D721Med (cell line): ENCODE results near the gene NCBP3.
"Not testable (repeated sequence)": the region's sequence is repeated elsewhere in the genome, so short reads cannot be mapped to it uniquely, and the experiment has no call there.

Experiments
- DNase-seq: peaks from one replicate; pipeline ENCODE4 v3.0.0; 2011; ENCODE audit warnings: low spot score; ENCODE audit not compliant: insufficient read length
- FAIRE-seq: peaks from 2 replicates; lab custom pipeline; 2011; peaks lifted over from hg19 to GRCh38; lab: Jason Lieb, UNC
- TF ChIP-seq, protein P1 (sequence below): IDR thresholded peaks from 2 replicates; pipeline ENCODE4 v1.5.1; 2012; ENCODE audit warnings: mild to moderate bottlenecking, control low read depth; ENCODE audit not compliant: insufficient read depth; ENCODE audit errors: missing control alignments

NCBP3 gene

DNA sequence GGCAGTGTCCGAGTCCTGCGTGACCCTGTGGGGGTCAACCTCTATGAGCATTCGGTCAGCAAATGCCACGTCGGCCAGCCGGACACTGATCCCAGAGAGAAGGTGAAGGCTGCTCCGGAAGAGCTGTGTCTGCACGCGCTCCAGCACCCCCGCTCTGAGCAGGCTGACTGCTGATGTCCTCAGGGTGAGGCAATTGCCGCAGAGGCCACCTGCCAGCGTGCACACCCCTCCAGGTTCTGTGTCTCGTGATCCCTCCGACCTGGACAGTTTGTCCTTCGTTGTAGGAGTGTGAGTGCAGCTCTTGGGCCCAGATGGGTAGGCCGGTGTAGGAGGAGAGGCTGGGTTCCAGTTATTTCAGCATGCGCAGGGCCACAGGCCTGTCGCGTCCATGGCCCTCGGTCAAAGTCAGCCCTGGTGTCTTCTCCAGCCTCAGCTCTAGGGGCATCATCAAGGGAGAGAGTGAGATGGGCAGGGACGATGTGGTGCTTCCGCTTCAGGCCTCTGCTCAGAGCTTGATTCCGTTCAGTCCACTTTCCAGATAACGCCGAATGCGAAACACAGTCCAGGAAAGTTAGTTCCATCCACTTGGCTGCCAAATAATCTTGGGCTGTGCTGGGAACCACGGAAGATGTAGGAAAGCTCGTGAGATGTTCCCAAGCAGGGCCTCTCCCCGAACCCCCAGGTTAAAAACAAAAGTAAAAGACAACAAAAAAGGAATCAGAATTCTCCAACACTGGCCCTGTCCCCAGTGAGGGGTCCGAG, 15.1 kb upstream of the NCBP3 start:
- no peak for DNase-seq
- TF ChIP-seq, protein P1, sequence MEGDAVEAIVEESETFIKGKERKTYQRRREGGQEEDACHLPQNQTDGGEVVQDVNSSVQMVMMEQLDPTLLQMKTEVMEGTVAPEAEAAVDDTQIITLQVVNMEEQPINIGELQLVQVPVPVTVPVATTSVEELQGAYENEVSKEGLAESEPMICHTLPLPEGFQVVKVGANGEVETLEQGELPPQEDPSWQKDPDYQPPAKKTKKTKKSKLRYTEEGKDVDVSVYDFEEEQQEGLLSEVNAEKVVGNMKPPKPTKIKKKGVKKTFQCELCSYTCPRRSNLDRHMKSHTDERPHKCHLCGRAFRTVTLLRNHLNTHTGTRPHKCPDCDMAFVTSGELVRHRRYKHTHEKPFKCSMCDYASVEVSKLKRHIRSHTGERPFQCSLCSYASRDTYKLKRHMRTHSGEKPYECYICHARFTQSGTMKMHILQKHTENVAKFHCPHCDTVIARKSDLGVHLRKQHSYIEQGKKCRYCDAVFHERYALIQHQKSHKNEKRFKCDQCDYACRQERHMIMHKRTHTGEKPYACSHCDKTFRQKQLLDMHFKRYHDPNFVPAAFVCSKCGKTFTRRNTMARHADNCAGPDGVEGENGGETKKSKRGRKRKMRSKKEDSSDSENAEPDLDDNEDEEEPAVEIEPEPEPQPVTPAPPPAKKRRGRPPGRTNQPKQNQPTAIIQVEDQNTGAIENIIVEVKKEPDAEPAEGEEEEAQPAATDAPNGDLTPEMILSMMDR = no peak
- no peak for FAIRE-seq

DNA sequence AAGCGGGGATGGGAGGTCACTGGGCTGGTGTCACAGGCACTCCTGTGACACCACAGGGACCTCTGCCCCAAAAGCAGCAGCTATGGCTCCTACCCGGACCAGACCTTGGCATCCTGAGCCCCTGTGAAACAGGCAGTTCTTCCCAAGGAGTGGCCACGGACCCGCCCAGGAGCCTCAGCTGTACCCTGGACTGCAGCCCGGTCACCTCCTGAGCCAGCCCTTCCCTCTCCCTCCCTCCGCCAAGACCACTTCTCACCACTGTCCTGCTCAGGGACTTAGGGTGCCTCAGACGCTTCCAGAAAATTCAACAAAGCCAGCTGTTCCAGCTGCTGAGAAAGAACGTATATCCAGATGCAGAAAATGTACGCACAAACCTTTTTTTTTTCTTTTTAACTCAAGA, 13.9 kb upstream of the NCBP3 start:
- TF ChIP-seq, protein P1 = no peak
- FAIRE-seq (no peak), DNase-seq (no peak)

GRCh38 chr17:3857261-3858105, 11.4 kb upstream of the NCBP3 start:
- FAIRE-seq (no peak), DNase-seq (no peak)
- TF ChIP-seq, protein P1 = no peak

DNA sequence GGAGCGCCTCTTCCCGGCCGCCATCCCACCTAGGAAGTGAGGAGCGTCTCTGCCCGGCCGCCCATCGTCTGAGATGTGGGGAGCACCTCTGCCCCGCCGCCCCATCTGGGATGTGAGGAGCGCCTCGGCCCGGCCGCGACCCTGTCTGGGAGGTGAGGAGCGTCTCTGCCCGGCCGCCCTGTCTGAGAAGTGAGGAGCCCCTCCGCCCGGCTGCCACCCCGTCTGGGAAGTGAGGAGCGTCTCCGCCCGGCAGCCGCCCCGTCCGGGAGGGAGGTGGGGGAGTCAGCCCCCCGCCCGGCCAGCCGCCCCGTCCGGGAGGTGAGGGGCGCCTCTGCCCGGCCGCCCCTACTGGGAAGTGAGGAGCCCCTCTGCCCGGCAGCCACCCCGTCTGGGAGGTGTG, 8.2 kb upstream of the NCBP3 start:
- not testable (repeated sequence) for DNase-seq, FAIRE-seq

DNA sequence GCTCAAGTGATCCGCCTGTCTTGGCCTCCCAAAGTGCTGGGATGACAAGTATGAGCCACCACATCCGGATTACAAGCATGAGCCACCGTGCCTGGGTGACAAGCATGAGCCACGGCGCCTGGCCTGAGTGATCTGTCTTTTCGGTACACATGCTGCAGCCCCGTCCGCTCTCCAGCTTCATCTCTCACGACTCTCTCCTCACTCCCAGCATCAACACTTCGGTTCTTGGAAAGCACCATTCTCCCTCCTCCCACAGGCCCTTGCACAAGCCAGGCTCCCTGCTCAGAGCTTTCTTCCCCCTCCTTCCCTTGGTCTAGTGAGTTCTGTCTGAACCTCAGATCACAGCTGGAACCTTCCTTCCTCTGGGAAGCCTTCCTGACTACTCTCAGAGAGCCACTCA, 6.5 kb upstream of the NCBP3 start:
- FAIRE-seq (no peak), DNase-seq (no peak)
- TF ChIP-seq, protein P1 = no peak

DNA sequence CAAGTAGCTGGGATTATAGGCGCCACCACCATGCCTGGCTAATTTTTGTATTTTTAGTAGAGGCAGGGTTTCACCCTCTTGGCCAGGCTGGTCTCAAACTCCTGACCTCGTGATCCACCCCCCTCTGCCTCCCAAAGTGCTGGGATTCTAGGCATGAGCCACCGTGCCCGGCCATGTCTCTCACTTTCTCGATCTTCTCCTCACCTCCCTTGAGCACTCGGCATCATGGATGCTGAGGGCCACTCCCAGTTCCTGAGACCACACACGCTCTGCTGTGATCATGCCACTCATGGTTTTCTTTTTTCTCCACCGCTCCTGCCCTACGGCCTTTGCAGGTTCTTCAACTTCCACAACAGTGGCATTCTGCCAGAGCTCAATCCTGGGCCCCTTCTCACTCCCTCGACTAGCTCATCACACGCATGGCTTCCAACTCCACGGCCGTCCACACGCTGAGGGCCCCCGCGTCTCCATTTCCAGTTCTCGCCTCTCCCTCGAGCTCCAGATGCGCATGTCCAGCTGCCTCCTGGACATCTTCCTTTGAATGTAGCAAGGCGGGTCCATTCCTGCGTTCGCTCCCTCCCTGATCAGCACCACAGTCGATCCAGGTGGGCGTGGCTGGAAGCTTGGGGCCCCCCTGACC, 5.5 kb upstream of the NCBP3 start:
- DNase-seq (no peak), FAIRE-seq (no peak)
- TF ChIP-seq, protein P1 = no peak

- TF ChIP-seq, protein P1 = no peak
- no peak for DNase-seq
- FAIRE-seq = no peak
Measured at GRCh38 chr17:3848229-3848835, 2.3 kb upstream of the NCBP3 start.
